ENCODE data around the gene ACSL3. TPM values are rescaled to one million over a fixed set of nuclear protein-coding genes. Genes with fewer than 3 reads are reported as not detected.

The ACSL3 gene
- total RNA-seq, 1 donor from 2014 or later, result 95.8 TPM

- Mint-ChIP-seq H3K4me1 (ENCODE audit: unreplicated experiment) (peaks cover 10% of the 10 kb centered on the region), H3K27me3 (no peaks in the 10 kb centered on the region), H3K4me3 (no peak overlapping the region), H3K27ac (no peak overlapping the region), H3K9me3 (peaks cover 14% of the 10 kb centered on the region), H3K36me3 (peaks cover 57% of the 10 kb centered on the region)
- DNase-seq (ENCODE audit: extremely low spot score, unreplicated experiment), result no peak
- TF ChIP-seq CTCF (conservative IDR thresholded peaks at IDR 0.05), result peak; percentile 86
These were observed 78.5 kb downstream of the ACSL3 start for GRCh38 chr2:222939208-222939856.

- TF ChIP-seq CTCF (conservative IDR thresholded peaks at IDR 0.05), result no peak
- no peak for DNase-seq (ENCODE audit: extremely low spot score, unreplicated experiment)
- H3K4me1 Mint-ChIP-seq (ENCODE audit: unreplicated experiment), result peaks cover 13% of the 10 kb centered on the region
- no peak overlapping the region for H3K27ac Mint-ChIP-seq
- H3K9me3 Mint-ChIP-seq, result peaks cover 14% of the 10 kb centered on the region
- peaks cover 51% of the 10 kb centered on the region for H3K36me3 Mint-ChIP-seq
- no peak overlapping the region for H3K4me3 Mint-ChIP-seq
- H3K27me3 Mint-ChIP-seq, result no peaks in the 10 kb centered on the region
These were observed 79.1 kb downstream of the ACSL3 start for GRCh38 chr2:222939979-222940378.

- H3K4me1 Mint-ChIP-seq (ENCODE audit: unreplicated experiment), result peaks cover 13% of the 10 kb centered on the region
- no peak overlapping the region for H3K4me3 Mint-ChIP-seq
- no peak for TF ChIP-seq CTCF (conservative IDR thresholded peaks at IDR 0.05)
- peaks cover 39% of the 10 kb centered on the region for H3K36me3 Mint-ChIP-seq
- peaks cover 12% of the 10 kb centered on the region for H3K9me3 Mint-ChIP-seq
- no peak overlapping the region for H3K27ac Mint-ChIP-seq
- DNase-seq (ENCODE audit: extremely low spot score, unreplicated experiment), result no peak
- no peaks in the 10 kb centered on the region for H3K27me3 Mint-ChIP-seq
These were observed 80.7 kb downstream of the ACSL3 start for GRCh38 chr2:222941510-222942032.

GRCh38 chr2:222942561-222942960, 81.7 kb downstream of the ACSL3 start:
- H3K27ac Mint-ChIP-seq, result no peak overlapping the region

GRCh38 chr2:222942977-222943376, 82.1 kb downstream of the ACSL3 start:
- Mint-ChIP-seq H3K4me1 (ENCODE audit: unreplicated experiment) (peaks cover 13% of the 10 kb centered on the region), H3K27ac (no peak overlapping the region), H3K36me3 (peaks cover 25% of the 10 kb centered on the region), H3K9me3 (peaks cover 4% of the 10 kb centered on the region), H3K27me3 (no peaks in the 10 kb centered on the region), H3K4me3 (no peak overlapping the region)
- DNase-seq (ENCODE audit: extremely low spot score, unreplicated experiment), result no peak
- TF ChIP-seq CTCF (conservative IDR thresholded peaks at IDR 0.05), result no peak

More at GRCh38 chr2:222942561-222942960, 81.7 kb downstream of the ACSL3 start:
- Mint-ChIP-seq H3K9me3 (peaks cover 5% of the 10 kb centered on the region), H3K27me3 (no peaks in the 10 kb centered on the region), H3K4me1 (ENCODE audit: unreplicated experiment) (peaks cover 13% of the 10 kb centered on the region), H3K4me3 (no peak overlapping the region), H3K36me3 (peaks cover 29% of the 10 kb centered on the region)
- DNase-seq (ENCODE audit: extremely low spot score, unreplicated experiment), result no peak
- no peak for TF ChIP-seq CTCF (conservative IDR thresholded peaks at IDR 0.05)
